DMS53 (cell line): Measurements from ENCODE around the gene CNTD1.

Source experiments
- DNase-seq: peaks from one replicate; lab custom pipeline; 2025; lab: John Stamatoyannopoulos, UW

Gene CNTD1

DNA sequence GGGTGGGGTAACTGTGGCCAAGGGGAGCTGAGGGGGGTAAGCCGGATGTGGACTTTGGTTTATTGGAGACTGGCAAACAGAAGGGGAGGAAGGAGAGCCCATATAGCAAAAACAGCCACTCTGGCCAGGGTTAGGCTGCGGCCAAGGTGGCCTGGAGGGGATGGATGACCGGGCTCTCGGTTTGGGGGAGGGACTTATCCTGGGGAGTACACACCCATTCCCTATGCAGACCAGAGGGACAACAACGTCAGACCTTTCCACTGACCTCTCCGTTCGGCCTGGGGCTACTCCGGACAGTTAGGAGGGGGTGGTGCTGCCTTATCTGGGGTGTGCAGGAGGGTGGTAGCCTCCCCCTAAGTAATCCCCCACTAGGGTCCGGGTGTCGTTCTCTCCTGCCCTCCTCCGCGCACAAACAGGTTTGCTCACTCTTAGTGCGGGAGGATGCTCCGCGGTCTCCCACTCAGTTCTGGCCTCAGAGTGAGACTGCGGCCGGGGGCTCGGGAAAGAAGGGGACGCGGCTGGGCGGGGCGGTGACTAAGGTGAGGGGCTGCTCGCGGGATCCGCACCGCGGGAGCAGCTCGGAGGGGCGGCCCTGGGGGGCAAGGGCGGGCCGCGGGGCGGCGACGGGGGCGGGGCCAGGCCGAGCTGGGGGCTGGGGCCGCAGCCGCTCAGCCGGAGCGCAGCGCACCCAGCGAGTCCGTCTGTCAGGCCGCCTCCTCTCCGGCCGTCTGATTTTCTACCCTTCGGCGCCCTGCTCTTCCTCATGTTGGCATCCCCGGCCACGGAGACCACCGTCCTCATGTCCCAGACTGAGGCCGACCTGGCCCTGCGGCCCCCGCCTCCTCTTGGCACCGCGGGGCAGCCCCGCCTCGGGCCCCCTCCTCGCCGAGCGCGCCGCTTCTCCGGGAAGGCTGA is 18.5 kb upstream of the CNTD1 start, which contains the start of gene WNK4:
Gene WNK4, plus strand, starts transcription at position 675 of the 915 bp plus-strand sequence. Its CDS starts 89 bp downstream, at position 764.
- peak; percentile 59 for DNase-seq

DNA sequence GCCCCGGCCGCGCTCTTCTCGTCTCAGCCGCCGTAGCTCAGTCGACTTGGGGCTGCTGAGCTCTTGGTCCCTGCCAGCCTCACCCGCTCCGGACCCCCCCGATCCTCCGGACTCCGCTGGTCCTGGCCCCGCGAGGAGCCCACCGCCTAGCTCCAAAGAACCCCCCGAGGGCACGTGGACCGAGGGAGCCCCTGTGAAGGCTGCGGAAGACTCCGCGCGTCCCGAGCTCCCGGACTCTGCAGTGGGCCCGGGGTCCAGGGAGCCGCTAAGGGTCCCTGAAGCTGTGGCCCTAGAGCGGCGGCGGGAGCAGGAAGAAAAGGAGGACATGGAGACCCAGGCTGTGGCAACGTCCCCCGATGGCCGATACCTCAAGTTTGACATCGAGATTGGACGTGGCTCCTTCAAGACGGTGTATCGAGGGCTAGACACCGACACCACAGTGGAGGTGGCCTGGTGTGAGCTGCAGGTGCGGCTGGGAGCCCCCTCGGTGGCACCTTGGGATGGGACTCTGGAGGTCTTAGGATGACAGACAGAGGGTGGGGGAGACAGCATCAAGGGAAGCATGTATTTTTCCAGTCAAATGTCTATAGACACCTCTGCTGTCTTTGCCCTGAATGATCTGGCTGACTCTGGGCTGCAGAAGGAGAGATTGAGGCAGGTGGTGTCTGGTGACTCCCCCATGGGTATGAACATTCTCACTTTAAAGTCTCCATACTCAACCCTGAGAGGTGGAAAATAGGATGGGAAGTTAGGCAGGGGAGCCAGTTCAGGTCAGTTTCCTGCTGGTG is 17.6 kb upstream of the CNTD1 start:
- DNase-seq, result peak; percentile 44

DNA sequence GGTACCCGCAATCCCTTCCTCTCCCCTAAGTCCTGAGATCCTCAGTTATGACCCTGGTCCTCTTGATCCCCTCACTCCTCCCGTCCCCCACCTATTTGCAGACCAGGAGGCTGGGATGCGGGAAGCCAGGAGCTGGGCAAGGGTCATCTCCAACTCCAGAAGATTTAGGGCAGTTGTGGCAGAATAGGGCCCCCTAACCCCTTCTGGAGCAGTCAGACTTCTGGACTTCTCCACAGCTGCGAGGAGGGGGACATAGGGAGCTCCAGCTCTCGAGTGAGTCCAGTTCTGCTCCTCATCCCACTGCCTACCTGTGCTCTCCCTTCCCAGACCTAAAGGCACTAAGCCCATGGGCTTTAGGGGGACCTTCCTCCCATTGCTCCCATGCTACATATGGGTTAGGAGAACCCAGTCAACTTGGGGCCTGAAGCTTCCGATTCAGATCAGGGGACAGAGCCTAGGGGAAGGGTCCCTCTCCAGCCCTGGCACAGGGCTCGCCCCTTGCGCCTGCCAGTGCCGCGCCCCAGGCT is 17.0 kb upstream of the CNTD1 start:
- DNase-seq, result no peak

DNA sequence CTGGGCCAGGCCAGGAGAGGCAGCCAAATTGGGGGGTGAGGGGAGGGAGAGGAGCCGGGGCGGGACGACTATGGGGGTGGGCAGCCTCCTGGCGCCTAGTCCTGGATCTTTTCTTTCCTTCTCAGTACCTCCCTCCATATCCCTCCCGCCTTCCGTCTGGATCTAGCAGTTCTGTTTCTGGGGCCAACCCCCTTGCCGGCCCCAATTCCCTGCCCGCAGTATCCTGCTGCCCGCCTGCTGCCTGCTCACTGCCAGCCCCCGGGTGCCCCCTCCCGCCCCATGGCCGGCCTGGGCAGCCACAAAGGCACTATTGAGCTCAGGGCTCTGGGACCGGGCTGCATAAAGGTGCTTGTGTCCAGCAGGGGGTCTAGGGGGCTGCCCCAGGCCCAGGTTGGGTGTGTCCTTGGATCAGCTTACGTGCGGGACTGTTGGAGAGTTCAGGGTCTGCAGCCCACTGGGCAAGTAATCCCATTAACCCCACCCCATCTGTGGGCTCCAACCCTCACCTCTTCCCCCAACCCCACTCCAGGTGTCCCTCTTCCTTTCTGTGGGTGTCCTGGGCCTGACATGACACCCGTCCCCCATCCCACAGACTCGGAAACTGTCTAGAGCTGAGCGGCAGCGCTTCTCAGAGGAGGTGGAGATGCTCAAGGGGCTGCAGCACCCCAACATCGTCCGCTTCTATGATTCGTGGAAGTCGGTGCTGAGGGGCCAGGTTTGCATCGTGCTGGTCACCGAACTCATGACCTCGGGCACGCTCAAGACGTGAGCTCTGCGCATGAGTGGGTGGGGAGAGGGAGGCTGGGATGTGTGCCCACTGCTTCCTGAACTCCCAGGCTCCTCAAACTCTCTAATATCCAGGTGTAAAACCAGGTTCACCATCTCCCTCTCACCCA is 16.2 kb upstream of the CNTD1 start:
- no peak for DNase-seq

DNA sequence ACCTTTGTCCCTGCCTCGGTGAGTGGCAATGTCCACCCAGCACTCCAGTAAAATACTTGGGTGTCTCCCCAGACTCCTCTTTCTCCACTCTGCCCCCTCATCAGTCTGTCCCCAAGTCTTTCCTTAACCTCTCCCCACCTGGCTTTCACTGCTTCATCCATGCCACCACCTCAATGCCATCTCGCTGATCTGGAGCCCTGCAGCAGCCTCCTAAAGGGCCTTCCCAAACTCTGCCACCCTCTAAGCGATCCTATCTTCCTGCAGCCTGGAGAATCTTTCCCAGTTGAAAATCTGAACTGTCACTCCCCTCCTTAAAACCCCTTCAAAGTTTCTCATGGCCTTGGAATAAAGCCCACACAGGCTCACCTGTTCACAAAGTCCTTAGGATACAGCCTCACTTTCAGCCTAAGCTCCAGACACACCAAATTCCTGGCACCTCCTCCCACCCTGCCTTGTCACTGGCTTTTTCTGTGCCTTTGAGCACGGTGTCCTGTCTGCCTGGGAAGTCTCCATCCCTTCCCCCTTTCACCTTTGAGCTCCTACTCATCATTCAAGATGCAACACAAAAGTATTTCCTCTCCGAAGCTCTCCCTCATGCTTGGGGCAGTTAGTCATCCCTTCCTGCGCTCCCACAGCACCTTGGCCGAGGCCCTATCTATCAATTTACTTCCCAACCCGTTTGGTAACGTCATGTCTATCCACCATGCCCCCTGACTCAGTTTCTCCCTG is 15.4 kb upstream of the CNTD1 start:
- DNase-seq, result no peak

DNA sequence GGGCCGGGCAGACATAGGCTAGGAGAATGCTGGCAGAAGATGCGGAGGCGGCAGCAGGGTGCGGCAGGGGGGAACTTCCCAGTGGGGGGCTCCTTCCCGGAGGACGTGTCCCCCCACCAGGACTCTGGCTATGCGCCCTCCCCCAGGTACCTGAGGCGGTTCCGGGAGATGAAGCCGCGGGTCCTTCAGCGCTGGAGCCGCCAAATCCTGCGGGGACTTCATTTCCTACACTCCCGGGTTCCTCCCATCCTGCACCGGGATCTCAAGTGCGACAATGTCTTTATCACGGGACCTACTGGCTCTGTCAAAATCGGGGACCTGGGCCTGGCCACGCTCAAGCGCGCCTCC is 14.9 kb upstream of the CNTD1 start:
- no peak for DNase-seq

DNA sequence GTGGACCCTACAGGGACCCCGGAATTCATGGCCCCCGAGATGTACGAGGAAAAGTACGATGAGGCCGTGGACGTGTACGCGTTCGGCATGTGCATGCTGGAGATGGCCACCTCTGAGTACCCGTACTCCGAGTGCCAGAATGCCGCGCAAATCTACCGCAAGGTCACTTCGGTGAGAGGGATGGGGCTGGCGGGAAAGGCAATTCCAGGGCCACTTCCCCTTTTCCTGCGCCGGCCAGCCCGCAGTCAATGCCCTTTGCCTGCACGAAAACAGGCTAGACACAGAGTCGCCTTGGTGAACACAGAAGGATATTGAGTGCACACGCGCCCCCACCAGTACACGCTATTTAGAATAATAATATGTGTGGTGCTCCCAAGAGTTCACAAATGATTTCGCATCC is 14.3 kb upstream of the CNTD1 start:
- peak; percentile 62 for DNase-seq

DNA sequence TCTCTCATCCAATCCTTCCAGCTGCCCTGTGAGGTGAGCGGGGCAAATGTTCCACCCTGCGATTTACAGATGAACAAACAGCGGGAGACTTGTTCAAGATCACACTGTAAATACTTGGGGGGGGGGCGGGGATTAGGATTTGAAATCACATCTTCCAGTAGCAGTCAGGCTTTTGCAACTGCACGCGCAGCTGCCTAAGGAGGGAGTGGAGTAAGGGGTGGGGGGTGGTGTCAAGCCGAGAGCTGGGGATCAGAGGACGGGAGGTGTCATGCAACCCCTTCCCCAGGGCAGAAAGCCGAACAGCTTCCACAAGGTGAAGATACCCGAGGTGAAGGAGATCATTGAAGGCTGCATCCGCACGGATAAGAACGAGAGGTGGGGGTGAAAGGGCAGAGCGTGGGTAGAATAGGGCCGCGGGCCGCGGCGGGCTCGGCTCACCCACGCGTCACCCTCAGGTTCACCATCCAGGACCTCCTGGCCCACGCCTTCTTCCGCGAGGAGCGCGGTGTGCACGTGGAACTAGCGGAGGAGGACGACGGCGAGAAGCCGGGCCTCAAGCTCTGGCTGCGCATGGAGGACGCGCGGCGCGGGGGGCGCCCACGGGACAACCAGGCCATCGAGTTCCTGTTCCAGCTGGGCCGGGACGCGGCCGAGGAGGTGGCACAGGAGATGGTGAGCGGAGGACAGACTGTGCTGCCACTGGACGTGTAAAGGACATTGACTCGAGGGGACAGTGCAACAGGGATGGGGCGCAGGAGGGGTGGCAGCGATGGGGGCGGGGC is 13.7 kb upstream of the CNTD1 start:
- peak; percentile 62 for DNase-seq

DNA sequence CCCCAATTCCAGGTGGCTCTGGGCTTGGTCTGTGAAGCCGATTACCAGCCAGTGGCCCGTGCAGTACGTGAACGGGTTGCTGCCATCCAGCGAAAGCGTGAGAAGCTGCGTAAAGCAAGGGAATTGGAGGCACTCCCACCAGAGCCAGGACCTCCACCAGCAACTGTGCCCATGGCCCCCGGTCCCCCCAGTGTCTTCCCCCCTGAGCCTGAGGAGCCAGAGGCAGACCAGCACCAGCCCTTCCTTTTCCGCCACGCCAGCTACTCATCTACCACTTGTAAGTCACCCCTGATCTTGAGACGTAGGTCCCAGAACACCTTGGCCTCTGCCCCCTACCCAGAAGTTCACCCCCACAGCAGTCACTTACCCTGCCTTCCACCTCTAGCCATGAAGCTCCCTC is 11.4 kb upstream of the CNTD1 start:
- DNase-seq, result no peak

DNA sequence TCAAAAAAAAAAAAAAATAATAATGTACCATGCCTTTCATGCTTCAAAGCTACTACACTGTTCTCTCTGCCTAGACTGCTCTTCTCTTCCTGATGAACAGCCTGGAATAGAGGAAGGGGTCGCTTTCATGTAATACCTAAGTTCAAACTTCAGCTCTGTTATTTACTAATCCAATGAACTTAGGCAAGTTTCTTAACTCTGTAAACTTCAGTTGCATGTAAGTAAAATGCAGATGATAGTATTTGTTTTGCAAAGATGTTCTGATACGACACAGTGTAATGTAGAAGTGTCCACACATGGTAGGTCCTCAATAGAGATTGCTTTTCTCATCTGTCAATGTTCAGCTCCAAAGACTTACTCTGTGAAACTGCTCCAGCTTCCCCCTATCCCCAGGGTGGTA is 6.7 kb upstream of the CNTD1 start:
- no peak for DNase-seq

DNA sequence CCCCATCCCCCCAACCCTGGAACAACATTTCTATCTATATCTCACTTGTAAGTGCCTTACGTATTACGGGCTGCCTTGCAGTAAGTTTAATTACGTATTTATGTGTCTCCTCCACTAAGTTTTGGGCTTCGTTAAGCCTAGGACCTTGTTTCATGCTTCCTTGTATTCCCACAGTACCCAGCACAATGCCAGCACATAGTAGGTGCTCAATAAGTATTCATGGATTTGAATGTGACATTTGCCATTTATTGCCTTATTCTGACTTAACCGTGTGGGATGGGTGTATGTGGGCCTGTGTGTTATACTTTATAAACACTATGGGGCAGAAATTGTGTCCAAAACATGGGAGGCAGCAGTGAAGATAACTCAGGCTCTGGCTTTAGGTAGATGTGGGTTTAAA is 6.1 kb upstream of the CNTD1 start:
- DNase-seq, result no peak

DNA sequence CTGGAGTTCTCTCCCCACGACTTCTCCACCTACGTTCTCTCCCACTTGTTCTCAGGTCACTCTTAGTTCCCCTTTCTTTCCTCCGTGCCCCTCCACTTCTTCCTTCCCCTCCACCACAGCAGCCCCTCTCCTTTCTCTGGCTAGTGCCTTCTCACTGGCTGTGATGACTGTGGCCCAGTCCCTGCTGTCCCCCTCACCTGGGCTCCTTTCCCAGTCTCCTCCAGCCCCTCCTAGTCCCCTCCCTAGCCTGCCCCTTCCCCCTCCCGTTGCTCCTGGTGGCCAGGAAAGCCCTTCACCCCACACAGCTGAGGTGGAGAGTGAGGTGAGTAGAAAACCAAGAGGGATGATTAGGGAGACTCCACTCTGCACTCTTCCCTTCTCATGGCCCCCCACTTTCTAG is 3.6 kb upstream of the CNTD1 start:
- no peak for DNase-seq

DNA sequence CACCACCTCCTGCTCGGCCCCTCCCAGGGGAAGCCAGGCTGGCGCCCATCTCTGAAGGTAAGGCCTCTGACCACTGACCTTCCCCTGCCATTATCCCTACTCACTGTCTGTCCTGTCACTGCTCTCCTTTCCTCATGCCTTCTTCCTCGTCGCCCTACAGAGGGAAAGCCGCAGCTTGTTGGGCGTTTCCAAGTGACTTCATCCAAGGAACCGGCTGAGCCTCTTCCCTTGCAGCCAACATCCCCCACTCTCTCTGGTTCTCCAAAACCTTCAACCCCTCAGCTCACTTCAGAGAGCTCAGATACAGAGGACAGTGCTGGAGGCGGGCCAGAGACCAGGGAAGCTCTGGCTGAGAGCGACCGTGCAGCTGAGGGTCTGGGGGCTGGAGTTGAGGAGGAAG is 3.2 kb upstream of the CNTD1 start:
- no peak for DNase-seq

DNA sequence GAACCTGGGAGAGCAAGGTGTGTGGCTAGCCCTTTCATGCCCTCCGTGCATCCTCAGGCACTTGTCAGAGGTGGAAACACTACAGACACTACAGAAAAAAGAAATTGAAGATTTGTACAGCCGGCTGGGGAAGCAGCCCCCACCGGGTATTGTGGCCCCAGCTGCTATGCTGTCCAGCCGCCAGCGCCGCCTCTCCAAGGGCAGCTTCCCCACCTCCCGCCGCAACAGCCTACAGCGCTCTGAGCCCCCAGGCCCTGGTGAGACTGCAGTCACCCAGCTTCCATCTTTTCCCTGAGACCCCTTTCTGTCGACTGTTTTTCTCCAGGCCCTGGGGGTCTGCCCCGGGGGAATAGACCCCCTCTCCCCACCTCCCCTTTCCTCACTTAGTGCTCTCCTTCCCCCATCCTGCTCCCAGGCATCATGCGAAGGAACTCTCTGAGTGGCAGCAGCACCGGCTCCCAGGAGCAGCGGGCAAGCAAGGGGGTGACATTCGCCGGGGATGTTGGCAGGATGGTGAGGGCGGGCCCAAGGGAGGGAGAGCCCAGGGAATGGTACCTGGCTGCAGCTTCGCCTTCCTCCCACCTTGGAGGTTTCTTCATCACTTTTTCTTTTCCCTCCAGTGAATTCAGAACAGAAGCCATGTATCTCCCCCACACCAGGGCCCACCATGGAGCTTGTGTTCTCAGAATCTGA is 2.4 kb upstream of the CNTD1 start:
- no peak for DNase-seq

DNA sequence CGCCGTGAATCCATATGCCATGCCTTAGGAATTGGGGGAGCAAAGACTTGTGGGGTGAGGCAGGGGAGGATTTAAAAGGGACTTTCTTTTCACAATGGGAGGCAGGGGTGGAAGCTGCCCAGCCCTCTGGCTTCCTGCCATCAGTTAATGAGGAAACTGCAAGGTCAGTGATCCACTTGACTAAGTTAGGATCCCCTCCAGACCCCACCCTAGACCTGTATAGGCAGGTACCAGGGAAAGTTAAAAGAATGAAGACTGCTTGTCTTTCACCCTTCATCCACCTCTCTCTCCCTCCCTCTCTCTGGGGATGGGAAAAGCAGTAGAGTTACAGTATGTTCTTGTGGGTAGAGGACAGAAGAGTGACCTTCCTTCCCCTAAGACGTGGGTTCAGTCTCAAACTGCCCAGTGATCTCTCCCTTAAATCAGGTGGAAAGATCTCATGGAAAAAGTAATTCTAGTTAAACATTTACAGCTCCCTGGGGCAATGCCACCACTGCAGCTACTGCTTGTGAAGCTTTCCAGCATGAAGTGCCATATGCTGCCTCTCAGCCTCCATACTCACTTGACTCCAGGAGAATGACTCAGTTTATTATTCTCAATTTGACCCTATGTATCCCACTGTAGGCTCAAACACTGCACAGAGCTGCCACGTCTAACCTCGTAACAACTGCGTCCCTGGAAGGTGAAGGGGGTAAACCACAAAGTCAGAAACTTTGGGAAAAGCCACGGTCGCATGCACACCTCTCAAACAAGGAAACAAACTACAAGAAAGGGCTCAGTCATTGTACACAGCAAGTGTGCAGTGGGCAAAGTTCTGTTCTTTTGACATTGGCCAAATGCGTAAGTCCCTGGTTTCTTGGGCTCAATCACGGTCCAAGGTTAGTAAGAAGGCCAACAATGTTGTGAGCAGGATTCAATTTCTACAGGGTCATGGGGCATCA is 1.3 kb upstream of the CNTD1 start:
- peak; percentile 80 for DNase-seq

DNA sequence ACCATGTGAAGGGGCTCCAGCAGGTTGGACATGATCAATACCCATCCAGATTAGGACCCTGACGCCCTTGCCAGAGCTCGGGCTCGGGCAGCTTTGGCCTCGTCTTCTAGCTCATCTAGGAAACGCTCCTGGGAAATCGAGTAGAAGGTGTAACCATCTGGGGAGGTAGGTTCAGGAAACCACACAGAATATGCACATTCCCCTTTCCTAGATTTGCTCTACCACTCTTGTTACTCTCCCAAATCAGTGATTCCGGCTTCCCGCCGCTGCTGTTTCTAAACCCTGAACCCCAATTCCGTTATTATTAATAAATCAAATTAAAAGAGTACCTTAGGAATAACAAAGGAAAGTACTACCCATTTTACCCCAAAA is 664 bp upstream of the CNTD1 start:
- peak; percentile 54 for DNase-seq

DNA sequence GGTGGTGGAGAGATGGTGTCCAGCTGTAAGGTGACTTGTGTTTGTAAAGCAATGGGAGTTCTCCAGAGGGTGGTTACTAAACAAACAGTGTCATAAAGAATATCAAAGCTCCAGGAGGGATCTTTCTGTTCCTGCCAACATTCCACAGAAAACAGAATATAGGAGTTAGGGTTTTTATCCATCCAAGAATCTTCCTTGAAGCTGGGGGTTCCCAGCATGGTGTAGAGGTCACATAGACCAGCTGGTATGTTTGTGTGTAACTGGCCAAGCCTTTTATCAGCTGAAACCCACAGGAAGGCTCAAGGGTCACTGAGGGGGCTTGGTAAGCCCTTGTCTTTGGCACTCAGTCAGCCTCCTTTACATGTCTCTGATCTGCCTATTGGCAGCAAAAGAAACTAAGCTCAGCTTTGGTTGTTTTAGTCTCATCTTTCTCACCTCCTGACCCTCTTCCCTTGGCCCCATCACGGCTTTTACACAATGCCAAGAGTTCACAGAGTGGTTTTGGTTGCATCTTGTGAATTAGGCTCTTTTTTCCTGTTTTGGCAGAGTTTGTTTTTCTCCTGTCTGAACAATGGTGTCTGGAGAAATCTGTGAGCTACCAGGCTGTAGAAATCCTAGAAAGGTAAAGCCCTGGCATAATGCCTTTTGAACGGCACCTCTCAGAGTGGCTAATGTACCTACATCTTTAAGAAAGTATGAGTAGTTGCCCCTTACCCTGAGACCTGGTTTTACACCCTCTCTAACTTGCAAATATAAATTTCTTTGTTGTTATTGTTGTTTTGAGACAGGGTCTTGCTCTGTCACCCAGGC is 4.6 kb downstream of the CNTD1 start:
- DNase-seq, result no peak

DNA sequence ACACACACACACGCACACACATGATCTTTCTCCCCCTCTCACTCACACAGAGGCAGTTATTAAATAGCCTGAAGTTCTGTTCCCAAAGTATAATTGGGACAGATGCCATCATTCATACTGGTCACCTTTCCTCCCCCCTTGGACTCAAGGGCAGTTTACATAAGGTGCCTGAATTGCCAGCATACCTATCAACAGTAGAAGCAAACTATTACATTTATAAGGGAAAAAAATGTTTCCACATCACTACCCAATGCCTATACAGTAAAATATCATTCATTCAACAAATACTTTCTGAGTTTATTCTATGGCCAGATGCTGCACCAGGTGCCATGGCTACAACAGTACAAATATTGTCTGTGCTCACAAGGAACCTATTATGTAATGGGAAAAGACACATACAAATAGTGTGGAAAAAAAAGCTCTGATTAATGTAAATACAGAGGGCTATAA is 6.3 kb downstream of the CNTD1 start:
- DNase-seq, result peak; percentile 96
